HG03025 (cell line): ENCODE data around the gene CD2.
"Not testable (repeated sequence)": the region's sequence is repeated elsewhere in the genome, so short reads cannot be mapped to it uniquely, and the experiment has no call there.

Source experiments
- ATAC-seq: cut with Tn5 transposase; IDR thresholded peaks from one replicate; pipeline ENCODE4 v1.9.1; 2021; ENCODE audit warnings: mild to moderate bottlenecking, moderate library complexity; ENCODE audit not compliant: unreplicated experiment, low FRiP score

The CD2 gene

GRCh38 chr1:116756092-116756491, 1.9 kb downstream of the CD2 start:
- not testable (repeated sequence) for ATAC-seq

DNA sequence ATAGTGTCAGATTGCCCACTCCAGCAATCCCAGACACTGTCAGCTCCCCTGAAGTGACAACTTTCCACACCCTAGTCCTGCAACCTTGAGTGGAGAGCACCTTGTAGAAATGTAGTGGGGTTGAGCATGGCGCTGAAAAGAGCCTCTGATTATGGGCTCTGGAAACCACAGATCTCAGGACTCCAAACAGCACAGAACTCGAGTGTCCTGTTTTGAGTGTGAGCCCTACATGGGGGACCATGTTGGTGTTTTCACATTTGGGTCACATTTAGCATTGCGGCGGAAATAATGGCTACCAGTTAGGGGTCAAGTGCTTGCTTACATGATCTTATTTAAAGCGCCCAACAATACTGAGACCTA, 4.2 kb downstream of the CD2 start:
- not testable (repeated sequence) for ATAC-seq

- ATAC-seq = no peak
These were observed 5.4 kb downstream of the CD2 start for GRCh38 chr1:116759636-116760035.

DNA sequence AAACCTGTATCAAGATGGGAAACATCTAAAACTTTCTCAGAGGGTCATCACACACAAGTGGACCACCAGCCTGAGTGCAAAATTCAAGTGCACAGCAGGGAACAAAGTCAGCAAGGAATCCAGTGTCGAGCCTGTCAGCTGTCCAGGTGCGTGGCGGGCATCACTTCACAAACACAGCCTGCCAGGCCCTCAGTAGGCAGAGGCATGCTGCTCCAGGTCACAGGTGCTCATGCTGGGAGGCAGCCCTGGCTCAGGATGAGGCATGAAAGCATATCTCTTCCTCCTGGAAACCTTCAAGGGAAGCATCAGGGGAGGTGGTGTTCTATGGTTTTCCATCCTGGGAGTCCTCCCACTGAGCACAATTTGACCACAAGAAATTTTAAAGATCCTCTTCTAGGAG, 6.3 kb downstream of the CD2 start:
- ATAC-seq = no peak

DNA sequence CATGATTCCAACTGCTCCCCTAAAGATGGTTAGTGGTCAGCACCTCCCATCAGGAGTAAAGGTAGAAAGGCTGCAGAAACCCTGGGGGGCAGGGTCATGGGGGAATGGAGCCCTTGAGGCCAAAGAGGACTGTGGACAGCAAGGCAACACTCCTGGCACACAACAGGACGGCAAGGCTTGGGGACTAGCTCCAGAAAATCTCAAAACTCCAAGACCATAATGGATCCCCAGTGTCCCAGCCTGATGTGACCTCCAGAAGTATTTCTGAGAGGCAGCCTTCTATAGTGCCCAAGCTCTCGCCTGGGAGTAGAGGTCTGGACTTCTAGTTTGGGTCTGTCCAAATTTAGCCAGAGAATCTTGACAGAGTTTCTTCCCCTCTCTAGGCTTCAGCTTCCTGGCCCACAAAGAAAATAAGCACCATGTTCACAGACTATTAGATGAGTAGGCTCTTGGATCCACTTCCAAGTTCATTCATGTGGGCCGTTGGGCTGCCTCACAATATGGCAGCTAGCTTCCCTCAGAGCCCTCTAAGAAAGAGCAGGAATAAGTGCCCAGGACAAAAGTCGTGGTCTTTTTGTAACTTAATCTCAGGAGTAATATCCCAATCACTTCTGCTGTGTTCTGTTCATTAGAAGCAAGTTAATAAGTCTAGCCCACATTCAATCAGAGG, 6.9 kb downstream of the CD2 start:
- no peak for ATAC-seq

GRCh38 chr1:116762281-116762680, 8.1 kb downstream of the CD2 start:
- ATAC-seq = no peak

DNA sequence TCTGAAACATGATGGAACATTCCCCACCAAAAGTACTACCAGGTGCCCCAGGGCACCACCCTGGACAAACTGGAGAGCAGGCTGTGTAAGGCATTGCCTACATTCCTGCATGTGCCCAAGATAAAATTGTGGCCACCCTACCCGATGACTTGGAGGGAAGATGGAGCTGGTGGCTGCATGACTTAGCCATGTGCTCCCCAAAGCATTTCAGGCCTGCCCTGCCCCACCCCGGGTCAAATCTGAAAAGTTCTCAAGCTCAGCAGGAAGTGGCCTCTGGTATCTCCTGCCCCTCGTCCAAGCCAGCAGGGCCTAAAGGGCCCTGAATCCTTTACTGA, 8.5 kb downstream of the CD2 start:
- ATAC-seq = no peak

- no peak for ATAC-seq
These were observed 9.0 kb downstream of the CD2 start for GRCh38 chr1:116763116-116763786.

DNA sequence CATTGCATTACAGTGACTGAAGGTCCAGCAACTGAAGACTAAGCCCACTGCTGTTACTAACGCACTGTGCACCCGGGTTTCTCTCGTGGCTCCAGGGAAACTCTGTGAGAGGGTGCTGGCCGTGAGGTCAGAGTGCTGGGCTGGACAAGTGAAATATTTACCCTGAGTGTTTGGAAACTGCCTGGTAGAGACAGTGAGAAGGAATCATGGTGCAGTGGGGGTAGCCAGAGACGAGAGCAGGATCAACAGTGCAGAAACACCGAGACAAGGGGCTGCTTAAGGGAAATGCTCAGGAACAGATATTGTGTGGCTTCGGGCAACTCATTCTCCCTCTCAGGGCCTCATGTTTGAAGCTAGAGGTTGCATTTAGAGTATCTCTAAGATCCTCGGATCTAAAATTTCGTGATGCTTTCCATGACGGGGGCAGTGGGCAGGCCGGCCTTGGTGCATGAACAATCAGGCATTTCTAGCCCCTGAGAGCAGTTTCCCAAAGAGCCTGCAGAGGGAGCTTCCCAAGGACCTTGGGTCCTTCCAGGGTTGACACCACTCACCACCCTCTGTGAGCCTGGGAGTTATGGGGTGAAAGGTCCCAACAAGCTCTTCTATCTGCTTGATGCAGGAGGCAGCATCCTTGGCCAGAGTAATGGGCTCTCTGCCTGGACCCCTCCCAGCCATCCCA, 9.7 kb downstream of the CD2 start:
- ATAC-seq = no peak

GRCh38 chr1:116764466-116764898, 10.3 kb downstream of the CD2 start:
- ATAC-seq = no peak

GRCh38 chr1:116764906-116765862, 11.0 kb downstream of the CD2 start:
- no peak for ATAC-seq

- ATAC-seq = no peak
These were observed 11.7 kb downstream of the CD2 start for GRCh38 chr1:116765962-116766361.

- ATAC-seq = no peak
These were observed 12.6 kb downstream of the CD2 start for GRCh38 chr1:116766616-116767469.

DNA sequence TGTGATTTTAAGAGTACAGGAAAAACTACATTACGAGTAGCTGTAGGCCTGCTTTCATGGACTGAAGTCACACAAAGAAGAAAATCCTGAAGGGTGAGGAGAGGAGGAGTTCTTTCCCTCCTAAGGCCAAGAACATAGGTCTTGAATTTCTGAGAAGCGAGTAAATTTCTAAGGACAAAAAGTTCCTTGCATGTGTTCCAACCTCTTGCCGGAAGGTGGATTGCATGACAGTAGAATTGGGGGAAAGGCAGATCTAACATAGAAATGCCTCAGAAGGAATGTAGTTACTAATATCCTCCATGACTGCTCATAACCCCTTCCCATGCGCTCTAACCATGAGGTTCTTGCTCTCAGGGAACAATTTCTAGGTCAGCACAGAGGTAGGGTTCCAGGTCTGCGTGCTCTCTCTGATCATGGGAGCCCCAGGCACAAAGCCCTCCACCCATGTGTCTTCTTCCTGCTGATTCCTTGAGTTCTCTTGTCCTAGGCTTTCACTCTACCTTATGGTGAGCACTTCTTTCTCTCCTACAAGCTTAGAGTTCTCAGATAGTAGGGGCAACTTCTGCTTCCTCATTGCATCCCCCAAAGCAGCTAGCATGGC, 13.7 kb downstream of the CD2 start:
- no peak for ATAC-seq

DNA sequence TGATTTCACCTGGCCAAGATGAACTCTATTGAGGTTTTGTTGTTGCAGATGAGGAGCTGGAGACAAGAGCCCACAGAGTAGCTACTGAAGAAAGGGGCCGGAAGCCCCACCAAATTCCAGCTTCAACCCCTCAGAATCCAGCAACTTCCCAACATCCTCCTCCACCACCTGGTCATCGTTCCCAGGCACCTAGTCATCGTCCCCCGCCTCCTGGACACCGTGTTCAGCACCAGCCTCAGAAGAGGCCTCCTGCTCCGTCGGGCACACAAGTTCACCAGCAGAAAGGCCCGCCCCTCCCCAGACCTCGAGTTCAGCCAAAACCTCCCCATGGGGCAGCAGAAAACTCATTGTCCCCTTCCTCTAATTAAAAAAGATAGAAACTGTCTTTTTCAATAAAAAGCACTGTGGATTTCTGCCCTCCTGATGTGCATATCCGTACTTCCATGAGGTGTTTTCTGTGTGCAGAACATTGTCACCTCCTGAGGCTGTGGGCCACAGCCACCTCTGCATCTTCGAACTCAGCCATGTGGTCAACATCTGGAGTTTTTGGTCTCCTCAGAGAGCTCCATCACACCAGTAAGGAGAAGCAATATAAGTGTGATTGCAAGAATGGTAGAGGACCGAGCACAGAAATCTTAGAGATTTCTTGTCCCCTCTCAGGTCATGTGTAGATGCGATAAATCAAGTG, 14.3 kb downstream of the CD2 start:
- no peak for ATAC-seq

DNA sequence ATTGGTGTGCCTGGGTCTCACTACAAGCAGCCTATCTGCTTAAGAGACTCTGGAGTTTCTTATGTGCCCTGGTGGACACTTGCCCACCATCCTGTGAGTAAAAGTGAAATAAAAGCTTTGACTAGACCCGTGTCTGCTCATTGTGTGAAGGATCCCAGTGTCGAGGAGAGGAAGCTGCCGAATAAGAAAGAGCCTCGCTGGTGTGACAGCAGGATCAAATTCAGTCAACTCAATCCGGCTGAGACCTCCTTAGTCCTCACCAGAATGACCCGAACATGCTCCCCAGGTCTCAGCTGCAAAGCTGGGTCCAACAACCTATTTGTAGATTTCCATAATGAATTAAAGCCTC, 14.8 kb downstream of the CD2 start:
- ATAC-seq = no peak

- ATAC-seq = peak; percentile 86
These were observed 15.3 kb downstream of the CD2 start for GRCh38 chr1:116769561-116769977.

DNA sequence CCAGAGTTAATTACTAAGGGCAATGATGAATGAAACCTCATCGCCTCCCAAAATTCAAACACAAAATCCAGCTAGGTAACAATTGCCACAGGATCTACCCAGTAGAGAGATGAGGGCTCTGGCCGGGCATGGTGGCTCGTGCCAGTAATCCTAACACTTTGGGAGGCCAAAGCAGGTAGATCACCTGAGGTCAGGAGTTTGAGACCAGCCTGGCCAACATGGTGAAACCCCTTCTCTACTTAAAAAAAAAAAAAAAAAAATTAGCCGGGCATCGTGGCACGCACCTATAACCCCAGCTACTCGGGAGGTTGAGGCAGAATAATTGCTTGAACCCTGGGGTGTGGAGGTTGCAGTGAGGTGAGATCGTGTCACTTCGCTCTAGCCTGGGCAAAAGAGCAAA, 15.8 kb downstream of the CD2 start:
- ATAC-seq = no peak

DNA sequence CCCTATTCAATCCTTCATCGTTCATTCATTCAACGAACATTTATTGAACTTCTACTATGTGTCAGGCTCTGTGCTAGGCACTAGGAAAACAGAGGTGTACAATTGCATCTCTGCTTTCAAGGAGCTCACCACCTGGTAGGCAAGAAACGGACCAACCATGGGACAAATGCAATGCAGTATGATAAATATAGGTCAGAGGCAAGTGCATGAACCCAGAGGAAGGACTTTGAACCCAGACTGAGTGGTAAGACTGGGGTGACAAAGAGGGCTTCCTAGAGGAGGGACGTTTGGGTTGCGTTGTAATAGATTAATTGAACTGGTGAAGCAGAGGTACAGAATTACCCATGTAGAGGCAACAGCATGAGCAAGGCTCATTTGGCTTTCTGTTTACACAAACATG, 16.4 kb downstream of the CD2 start:
- ATAC-seq = no peak
